ENCODE data around the gene CBLB.

DNA sequence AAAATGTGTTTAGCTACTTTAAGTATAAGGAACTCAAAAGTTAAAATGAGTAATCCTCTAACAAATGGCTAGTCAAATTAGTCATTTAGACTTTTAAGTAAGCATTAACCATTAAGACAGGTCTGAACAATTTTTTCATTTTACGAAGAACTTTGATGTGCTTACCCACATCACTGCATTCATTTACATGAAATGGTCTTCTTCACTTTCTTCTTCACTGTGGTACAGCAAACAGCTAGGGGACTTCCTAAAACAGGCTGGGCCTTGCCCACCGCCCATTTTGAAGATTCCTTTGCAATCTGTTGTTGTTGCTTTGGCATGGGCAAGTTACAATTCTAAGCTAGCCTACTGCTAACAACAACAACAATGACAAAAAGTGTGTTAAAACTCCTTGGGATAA is 67.4 kb downstream of the CBLB start:
- no peak for TF ChIP-seq CTCF (conservative IDR thresholded peaks at IDR 0.05; ENCODE audit: low read length)
- TF ChIP-seq EZH2phosphoT487 (IDR thresholded peaks at IDR 0.05; ENCODE audit: borderline replicate concordance, low read depth, low read length), result no peak

All from OCI-LY7 (cell line).